GM18873 (cell line): Measurements from ENCODE around the gene C16orf96.

Source experiments
- ATAC-seq: cut with Tn5 transposase; IDR thresholded peaks from one replicate; pipeline ENCODE4 v1.9.1; 2021; ENCODE audit warnings: mild to moderate bottlenecking, moderate library complexity, moderate number of reproducible peaks; ENCODE audit not compliant: unreplicated experiment, low FRiP score

The C16orf96 gene

DNA sequence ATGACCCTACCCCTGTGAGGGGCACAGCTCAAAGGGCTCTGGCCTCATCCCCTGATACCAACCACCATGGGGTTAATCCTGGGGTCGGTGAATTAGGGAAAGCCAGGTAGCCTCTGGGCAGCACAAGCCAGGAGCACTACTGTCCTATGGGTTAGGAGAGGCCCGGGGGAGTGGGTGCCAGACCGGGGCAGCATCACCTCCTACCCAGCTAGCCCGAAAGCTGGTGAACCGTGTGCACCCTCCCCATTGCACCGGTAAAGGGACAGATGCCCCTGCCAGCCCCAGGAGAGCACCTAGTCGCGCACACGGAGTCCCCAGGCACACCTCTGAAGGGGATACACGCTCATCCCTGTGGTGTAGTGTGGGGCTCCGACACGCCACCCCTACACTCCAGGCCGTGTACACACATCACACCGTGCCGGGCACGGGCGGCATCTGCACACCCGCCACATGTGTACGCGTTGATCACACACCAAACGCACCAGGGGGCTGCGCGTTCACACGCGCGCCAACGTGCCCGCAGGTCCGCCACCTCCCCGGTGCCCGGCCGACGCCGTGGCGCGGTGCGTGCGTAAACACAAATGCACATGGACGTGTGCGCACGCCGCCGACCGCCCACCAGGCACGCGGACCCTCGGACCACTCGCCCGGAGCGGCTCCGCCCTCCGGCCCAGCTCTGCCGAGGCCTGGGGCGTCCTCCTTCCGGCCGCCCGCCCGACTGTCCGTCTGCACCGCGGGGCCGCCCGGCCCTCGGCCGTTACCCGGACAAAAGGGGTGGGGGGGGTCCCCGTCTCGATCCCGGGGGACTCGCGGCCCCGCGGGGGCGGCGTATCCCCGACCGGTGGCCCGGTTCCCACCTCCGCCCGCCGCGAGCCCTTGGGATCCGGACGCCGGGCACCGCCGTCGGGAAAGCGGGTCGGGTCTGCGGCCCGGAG is 57.8 kb downstream of the C16orf96 start:
- no peak for ATAC-seq

DNA sequence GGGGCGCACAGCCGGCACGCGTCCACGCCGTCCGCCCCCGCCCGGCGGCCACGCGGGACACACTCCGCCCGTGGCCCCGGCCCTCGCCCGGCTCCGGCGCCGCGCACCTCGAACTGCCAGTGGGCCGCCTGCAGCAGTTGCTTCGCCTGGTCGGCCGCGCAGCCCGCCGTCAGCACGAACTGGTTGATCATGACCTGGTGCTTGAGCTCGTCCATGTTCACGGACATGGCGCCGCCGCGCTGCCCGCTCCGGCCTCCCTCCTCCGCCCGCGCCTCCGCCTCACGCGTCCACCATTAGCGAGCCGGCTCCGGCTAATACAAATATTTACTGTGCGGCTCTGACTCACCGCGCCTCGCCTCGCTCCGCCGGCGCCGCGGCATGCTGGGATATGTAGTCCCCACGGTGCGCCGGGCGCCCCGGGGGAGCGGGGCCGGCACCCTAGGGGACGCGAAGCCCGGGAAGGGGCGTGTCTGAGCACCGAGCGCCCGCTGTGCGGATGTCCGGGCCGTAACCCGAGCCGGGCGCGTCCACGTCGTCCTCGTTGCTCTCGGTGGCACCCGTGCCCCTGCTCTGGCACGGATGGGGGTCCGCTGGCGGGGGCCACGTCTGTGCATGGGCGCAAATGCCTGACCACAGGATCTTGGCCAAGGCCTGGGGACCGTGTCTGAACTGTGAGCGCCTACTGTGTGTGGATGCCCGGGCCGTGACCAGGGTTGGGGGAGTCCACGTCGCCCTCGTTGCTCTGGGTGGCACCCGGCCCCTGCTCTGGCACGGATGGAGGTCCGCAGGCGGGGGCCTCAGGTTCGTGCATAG is 58.6 kb downstream of the C16orf96 start, which contains the start of gene UBALD1:
TSS of gene UBALD1 (minus strand) at position 318 of the 813 bp plus-strand sequence. CDS start at position 227, 91 bp downstream.
- ATAC-seq = peak; percentile 40

DNA sequence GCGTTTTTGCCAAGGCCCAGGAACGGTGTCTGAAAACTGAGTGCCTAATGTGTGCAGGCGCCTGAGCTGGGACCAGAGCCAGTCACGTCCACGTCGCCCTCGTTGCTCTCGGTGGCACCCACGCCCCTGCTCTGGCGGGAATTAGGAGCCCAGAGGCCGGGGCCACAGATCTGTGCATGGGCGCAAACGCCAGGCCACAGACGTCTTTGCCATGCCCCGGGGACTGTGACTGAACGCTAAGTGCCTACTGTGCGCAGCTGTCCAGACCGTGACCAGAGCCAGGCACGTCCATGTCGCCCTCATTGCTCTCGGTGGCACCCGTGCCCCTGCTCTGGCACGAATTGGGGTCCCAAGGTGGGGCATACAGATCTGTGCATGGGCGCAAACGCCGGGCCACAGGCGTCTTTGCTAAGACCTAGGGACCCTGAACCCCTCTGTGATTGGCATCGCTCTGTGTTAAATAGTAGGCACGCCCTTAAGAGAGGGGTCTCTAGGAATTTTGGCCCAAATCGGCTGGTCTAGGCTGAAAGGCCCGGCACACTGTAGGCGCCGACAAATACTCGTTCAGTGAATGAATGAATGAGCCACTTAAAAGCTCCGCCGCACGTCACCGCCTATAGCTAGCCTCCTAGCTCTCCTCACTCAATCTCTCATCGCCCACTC is 59.4 kb downstream of the C16orf96 start:
- no peak for ATAC-seq

DNA sequence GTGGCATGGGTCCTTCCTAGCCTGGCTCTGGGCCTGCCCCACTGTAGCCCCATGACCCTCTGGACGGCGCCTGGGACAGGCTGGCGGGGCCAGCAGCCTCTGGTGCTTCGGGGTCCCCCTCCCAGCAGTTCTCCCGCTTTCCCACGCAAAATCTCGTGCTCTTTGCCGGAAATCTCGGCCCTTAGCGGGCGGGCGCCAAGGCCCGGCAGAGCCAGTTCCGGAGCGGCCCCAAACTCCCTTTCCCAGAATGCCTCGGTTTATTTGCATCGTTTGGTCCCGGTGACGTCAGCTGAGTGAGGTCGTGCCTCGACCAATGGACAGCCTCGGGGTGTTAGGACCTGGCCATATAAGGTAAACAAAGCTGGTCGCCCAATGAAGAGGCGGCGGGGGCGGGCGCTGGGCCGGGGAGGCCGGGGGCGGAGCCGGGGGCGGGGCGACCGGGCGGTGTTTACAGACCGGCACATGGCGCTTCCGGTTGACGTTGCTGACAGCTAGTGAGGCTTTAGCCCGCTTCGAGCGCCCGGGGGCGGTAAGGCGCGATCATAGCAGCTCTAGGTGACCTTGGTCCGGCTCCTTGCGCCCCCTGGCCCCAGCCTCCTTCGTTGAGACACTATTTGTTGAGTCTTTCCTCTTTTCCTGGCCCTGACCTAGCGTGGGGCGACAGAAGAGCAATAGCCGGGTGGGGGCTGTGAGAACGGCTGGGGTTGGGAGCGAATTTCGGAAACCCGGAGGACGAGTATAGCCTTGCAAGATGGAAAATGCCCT is 60.1 kb downstream of the C16orf96 start:
- peak; percentile 85 for ATAC-seq

DNA sequence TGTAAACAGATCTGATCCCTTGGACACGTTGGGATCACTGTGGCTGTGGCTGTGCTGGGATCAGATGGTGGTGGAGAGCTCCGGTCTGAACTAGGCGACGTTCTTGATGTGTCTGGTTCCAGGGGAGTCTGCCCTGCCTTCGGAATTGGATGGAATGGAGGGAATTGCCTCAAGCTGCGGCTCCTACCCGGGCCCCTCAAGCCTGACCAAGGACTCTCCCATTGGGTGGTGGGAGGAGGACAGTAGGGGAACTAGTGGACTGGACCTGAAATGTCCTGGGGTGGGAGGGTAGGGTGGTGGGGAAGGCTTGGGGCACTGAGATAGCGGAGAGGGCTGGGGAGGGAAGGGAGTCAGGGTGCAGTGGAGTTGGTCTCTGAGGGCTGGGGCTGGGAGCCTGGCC is 61.7 kb downstream of the C16orf96 start:
- ATAC-seq = no peak

DNA sequence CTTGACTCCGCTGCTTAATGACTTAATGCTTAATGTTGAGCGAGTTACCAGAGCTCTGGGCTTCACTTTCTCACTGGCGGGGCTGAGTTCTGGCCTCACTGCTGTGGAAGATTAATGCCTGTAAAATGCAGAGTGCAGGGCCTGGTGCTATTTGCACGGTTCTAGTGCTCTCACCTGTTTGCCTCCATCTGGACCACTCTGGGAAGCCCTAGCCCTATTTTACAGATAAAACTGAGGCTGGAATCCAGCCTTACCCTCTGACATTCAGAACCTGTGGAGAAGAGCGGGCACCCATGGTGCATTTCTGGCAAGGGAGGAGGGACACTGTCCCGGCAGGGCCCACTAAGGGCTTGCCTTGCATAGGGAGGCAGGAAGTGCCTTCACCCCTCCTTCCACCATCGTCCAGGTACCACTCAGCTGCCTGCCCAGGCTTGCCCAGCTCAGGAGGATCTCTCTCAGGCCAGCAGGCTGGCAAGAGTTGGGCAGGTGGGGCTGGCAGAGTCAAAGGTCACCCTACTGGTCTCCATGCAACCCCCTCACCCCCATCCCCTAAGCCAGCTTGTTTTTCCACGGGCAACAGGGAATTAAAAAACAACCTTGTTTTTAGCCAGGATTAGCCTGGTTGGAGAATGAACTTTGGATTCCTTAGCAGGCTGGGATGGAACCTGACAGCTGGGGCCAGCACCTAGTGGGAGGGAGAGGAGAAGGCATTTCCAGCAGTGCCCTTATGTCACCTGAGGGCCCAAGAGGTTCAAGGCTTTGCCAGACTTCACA is 62.7 kb downstream of the C16orf96 start:
- ATAC-seq = no peak

DNA sequence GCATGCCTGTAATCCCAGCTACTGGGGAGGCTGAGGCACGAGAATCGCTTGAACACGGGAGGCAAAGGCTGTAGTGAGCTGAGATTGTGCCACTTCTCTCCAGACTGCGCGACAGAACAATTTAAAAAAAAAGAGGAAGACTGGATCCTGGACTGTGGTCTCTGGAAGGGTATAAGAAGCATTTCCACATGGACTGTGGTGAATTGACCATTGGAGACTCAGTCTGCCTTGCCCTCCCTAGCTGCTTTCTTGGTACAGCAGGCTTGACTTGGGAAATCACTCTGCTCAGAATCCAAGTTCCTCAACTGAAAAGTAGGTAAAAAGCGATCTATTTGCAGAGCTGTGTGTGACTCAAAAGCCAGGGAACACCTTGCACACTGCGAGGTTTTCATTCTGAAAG is 67.5 kb downstream of the C16orf96 start:
- ATAC-seq = no peak

DNA sequence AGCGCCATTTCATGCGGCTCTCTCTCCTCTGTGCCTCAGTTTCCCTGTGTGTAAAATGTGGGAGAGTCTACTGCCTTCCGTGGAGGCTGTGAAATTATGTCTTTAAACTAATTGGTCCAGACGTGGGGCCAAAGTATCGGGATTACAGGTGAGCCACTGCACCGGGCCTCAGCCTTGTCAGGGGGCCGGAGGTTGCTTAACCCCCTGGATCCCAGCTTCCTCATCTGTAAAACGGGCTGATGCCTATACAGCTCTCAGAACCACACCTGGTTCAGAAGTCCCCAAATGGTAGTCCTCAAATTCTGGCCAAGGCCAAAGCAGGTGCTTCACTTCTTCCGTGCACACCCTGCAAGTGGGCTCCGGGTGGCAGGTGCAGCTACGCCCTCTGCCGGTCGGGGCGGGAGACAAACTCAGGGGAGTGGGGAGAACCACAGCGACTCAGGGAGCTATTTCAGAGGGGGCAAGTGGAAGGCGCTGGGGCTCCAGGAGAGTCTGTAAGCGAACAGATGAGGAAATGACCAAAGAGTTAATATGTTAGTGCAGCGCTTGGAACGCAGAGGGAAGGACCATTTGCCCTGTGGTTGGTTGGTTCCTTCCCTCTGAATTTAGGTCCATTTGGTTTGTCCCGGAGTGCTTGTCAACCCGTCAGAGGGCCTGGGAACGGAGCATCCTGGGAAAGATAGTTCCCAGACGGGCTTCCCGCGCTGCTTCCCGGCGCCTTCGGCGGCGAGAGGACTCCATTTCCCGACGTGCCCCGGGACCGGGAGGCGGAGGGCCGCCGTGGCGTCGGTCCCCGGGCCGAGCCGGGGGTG is 68.1 kb downstream of the C16orf96 start, which contains the start of gene MGRN1:
TSS of gene MGRN1 (plus strand) at position 812 of the 812 bp plus-strand sequence. CDS start 135 bp downstream, outside the sequence.
- peak; percentile 54 for ATAC-seq

DNA sequence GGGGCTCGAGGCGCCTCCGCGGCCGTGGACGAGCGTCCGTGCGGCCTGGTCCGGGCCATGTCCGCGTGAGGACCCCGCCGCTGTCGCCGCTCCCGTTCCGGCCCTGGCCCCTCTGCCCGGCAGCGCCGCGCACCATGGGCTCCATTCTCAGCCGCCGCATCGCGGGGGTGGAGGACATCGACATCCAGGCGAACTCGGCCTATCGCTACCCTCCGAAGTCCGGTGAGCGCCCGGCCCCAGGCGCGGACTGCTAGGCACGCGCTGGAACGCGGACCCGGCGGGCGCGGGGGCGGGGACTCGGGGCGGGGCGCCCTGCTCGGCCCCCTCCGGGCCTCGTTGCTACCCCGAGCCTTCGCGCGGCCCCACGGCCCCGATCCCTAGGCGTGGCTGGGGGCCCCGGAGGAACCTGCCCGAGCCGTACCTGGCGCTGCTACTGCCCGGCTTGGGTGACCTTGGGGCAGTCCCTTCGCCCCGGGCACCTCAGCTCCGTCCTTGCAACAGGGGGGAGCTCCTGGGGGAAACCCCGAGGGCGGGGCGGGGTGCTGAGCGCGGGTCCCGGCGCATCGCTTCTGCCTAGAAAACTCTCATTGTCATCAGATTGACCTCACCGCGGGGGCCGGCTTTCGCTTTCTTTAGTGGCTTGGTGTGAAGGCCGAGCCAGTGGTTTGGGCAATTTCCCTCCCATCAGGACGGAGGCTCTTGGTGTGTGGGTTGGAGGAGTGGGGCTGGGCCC is 68.9 kb downstream of the C16orf96 start:
- peak; percentile 44 for ATAC-seq

DNA sequence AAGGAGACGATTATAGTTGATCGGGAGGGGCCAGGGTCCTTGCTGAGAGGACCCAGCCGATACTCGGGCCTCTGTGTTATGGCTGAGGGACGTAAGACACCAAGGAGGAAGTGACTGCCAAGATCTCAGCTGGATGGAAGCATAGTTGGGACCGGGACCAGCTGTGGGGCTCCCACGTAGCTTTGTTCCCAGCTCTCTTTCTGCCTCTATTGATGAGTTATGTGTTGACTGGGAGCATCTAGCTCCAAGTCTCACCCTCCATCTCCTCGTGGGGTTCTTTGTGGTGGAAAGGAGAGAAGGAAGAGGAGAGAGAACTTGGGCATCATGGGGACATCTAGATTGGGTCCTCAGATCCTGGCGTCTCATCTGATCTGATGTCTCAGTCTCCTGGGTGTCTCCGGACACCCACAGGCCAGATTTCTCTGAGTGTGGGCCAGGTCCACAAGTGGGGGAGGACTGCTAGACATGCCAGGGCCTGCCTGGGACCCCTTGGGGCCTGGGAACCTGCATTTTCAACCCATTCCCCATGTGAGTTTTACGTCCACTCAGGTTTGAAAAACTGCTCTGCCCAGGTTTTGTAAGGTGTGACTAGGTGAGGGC is 69.5 kb downstream of the C16orf96 start:
- peak; percentile 19 for ATAC-seq

DNA sequence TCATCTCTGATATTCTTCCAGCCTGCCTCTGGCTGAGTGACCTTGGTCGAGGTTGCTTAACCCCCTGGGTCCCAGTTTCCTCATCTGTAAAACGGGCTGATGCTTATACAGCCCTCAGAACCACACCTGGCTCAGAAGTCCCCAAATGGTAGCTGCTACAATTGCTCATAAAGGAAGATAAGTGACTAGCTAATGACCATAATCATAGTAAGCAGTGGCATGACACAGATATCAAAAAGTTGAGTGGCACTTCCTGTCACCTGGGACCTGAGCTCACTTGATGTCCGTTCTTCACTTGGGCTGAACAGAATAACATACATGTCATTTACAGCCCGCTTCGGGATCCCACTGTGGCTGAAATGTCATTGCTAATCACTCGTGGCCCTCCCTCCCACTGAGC is 70.3 kb downstream of the C16orf96 start:
- ATAC-seq = no peak

DNA sequence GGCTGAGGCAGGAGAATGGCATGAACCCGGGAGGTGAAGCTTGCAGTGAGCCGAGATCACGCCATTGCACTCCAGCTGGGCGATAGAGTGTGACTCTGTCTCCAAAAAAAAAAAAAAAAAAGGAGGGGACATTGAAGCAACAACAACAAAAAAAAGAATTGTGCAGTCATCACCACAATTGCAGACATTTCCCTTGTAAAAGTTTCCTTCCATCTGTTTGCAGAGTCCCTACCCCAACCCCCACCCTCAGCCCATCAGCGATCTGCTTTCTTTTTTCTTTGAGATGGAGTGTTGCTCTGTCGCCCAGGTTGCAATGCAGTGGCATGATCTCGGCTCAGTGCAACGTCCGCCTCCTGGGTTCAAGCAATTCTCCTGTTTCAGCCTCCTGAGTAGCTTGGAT is 72.1 kb downstream of the C16orf96 start:
- no peak for ATAC-seq

DNA sequence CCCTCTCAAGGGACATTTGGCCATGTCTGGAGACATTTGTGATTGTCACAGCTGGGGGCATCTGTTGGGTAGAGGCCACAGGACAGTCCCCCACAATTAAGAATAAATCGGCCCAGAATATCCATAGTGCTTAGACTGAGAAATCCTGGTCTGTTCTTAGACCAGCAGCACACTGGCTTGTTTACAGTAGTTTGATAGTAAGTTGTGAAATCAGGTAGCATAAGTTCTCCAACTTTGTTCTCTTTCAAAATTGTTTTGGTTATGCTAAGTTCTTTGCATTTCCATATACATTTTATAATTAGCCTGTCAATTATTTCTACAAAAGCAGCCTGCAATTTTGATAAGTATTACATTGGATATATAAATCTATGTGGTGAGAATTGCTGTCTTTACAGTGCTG is 75.3 kb downstream of the C16orf96 start:
- ATAC-seq = no peak

DNA sequence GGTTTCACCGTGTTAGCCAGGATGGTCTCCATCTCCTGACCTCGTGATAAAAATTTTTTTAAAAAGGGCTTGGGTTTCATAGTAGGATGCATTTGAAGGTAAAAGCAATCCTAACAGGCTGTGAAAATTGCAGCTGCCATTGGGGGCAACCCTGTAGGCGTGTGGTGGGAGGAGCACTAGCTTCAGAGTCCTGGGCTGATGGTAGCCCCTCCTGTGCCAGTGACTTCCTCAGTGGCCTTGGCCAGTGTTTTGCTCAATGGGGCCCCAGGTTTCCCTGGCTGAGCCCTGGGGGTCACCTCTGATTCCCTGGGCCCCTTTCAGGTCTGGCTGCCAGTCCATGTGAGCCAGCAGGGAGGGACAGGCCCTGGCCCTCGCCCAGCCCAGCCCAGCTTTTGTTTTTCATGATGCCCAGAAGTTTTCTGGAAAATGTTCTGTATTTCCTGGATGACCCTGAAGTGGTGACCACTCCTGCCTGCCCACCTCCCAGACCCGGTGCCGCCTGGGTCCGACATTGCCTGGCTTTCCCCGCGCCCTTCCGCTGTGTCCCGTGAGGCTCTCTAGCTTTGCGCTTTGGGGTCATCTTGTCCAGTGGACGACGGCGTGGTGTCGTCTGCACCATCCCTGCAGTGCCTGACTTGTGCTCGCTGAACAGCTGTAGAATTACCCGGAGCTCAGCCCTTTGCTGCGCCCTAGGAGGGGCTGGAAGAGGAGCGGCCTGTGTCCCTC is 77.9 kb downstream of the C16orf96 start:
- no peak for ATAC-seq

DNA sequence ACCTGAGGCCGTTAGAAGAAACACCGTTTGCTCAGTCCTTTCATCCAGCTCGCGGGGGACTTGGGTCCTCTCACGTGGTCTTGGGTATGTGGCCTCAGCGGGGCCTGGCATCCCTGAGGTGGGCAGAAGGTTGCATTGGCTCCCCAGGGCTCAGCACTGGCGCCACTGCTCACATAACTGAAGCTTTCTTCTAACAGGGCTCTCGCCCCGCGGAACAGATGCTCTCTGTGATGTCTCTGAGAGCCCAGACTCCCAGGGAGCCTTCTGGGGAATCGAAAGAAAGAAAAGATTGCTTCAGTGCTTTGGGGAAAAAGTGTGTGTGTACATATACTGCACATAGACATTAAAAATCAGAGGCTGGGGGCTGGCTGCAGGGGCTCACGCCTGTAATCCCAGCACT is 78.6 kb downstream of the C16orf96 start:
- ATAC-seq = no peak

DNA sequence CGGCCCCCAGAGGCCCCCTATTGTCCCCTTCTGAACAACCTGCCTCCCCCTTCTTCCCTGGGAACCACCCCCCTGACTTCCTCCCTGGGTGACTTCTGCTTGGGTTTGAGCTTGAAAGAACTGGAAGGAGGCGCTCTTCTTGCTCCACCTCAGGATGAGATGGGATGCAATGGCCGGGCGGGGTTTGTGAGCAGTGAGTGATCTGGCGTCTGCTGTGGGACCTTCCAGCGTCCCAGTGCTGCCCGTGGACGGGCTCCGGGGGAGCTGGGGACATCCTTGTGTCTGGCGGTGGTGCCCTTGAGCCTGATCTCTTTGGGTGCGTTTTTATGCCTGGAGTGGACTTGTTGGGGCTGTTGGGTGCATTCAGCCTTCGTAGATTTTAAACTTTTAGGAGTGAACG is 80.1 kb downstream of the C16orf96 start:
- ATAC-seq = no peak
